ENCODE results near the gene GALNT10. TPM values are rescaled to one million over a fixed set of nuclear protein-coding genes. Genes with fewer than 3 reads are reported as not detected.

GALNT10 gene
- polyA plus RNA-seq, 2 of the 4 experiments (the other 2 are of a cell fraction): 110 to 156 TPM

DNA sequence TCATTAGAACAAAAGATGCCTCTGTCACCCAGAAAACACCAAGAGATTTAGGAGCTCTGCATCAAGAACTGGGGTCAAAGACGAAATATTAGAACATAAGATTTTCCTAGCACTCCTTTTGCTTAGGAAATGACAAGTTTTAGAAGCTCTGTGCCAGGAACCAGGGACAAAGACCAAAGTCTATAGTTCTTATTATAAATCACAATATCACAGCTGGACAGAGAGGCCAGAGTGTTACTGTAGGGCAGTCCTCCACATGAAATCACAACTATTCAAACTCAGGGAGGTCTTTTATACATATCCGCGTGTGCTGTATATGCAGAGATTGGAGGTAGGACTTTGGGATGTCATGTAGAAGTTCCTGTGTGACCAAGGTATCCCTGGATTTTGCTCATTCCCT, 138.5 kb downstream of the GALNT10 start:
- TF ChIP-seq MYC (IDR thresholded peaks at IDR 0.05; ENCODE audit: borderline replicate concordance, low read length): no peak
- Histone ChIP-seq H3K27ac (no peak overlapping the region), H3K4me3 (no peak overlapping the region), H3K4me2 (no peak overlapping the region), H3K9me3 (no peaks in the 10 kb centered on the region), H3K4me1 (no peaks in the 10 kb centered on the region)
- ChIA-PET CTCF (interaction anchor here (1.0 kb wide), 1 partner anchor 257 kb away, joined by 3 read pairs; no protein-coding TSS in a partner anchor), POLR2A (interaction anchor here (0.5 kb wide), 1 partner anchor 349 kb away, joined by 3 read pairs; no protein-coding TSS in a partner anchor)
- 86% methylated on average over 3 of the region's 3 CpGs for WGBS (ENCODE audit: missing lambda C conversion rate)
- FAIRE-seq (no peak), ATAC-seq (no peak; a peak in 1 of 6 replicates), DNase-seq (ENCODE audit: low read depth in 1 of 2, low spot score in 1 of 2) (no peak)

DNA sequence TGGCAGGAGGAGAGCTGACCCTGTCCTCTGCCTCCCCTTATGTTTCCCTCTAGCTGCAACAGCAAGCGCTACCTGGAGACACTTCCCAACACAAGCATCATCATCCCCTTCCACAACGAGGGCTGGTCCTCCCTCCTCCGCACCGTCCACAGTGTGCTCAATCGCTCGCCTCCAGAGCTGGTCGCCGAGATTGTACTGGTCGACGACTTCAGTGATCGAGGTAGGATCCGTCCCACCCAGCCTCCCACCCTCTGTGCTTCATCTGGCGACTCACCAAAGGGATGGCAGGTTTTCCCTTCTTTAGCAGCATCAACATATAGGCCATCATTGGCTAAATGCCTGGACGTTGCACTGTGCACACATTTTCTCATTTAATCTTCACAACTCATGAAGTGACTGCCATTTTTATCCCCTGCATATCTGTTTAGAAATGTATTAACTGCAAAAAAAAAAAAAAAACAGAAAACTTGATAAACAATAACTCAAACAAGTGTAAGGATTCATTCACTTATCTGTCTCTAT, 139.0 kb downstream of the GALNT10 start:
- H3K4me3 ChIP-seq: no peak overlapping the region
- H3K27ac ChIP-seq: no peak overlapping the region
- H3K4me2 ChIP-seq: no peak overlapping the region
- TF ChIP-seq, protein P1, sequence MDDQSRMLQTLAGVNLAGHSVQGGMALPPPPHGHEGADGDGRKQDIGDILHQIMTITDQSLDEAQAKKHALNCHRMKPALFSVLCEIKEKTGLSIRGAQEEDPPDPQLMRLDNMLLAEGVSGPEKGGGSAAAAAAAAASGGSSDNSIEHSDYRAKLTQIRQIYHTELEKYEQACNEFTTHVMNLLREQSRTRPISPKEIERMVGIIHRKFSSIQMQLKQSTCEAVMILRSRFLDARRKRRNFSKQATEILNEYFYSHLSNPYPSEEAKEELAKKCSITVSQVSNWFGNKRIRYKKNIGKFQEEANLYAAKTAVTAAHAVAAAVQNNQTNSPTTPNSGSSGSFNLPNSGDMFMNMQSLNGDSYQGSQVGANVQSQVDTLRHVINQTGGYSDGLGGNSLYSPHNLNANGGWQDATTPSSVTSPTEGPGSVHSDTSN (IDR thresholded peaks at IDR 0.05): no peak
- TF ChIP-seq PHF8 (IDR thresholded peaks at IDR 0.05; ENCODE audit: borderline replicate concordance, low read depth) (no peak), EHMT2 (IDR thresholded peaks at IDR 0.05; ENCODE audit: low read depth) (no peak), ZSCAN20 (CRISPR knock-in tag; IDR thresholded peaks at IDR 0.05) (no peak), CBX8 (IDR thresholded peaks at IDR 0.05) (no peak)
- TF ChIP-seq, protein P2, sequence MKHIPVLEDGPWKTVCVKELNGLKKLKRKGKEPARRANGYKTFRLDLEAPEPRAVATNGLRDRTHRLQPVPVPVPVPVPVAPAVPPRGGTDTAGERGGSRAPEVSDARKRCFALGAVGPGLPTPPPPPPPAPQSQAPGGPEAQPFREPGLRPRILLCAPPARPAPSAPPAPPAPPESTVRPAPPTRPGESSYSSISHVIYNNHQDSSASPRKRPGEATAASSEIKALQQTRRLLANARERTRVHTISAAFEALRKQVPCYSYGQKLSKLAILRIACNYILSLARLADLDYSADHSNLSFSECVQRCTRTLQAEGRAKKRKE (CRISPR knock-in tag; IDR thresholded peaks at IDR 0.05; ENCODE audit: low read depth): no peak
- ChIA-PET POLR2A (interaction anchor here (0.5 kb wide), 1 partner anchor 348 kb away, joined by 3 read pairs; no protein-coding TSS in a partner anchor), CTCF (interaction anchor here (1.0 to 1.1 kb wide), 2 partner anchors 25 to 257 kb away, joined by 3 read pairs; no protein-coding TSS in a partner anchor)
- DNase-seq (ENCODE audit: low read depth in 1 of 2, low spot score in 1 of 2) (no peak), FAIRE-seq (no peak), ATAC-seq (no peak; a peak in 2 of 6 replicates)
- H3K9me3 ChIP-seq: no peaks in the 10 kb centered on the region
- WGBS (ENCODE audit: missing lambda C conversion rate): 90% methylated on average over 14 of the region's 14 CpGs
- no peaks in the 10 kb centered on the region for H3K4me1 ChIP-seq

DNA sequence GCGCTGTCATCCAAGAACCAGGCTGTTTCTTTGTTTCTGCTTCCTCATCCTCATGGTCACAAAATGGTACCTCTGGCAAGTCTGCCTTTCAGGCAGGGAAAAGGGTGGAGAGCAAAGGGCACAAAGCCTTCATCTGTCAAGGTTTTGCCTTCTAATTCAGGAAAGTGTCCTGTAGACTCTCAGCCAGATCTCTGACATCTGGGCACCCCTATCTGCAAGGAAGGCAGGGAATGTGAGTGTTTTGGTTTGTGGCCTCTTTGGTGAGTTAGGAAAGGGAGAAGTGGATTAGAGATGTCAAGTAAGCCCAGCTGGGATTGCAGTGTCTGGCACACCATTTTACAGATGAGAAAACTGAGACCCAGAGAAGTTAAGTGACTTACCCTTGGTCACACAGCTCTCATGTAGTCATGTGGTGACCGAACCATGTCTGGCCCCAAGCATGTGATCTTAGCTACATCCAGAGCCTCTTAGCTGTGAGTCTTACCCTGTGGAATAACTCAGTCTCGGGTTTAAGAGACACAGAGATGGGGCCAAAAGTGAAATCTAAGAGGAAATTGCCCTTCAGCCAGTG, 139.6 kb downstream of the GALNT10 start:
- CTCF ChIA-PET: interaction anchor here (1.1 kb wide), 1 partner anchor 26 kb away, joined by 3 read pairs; no protein-coding TSS in a partner anchor

DNA sequence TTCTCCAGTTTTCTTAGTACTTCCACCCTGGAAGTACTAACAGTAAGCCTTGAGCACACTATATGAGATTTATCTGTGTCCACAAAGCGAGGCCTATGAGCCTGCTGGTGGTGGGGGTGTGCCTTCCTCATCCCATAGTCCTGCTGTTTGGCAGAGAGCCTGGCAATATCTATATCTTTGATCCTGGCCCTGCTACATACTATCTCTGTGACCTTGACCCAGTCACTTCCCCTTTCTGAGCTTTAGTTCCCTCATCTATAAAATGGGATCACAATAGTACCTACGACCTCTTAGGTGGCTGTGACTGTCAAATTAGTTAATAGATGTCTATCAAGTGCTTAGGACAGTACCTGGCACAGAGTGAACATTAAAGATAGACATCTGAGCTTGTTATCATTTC, 140.7 kb downstream of the GALNT10 start:
- TF ChIP-seq PHF8 (IDR thresholded peaks at IDR 0.05; ENCODE audit: borderline replicate concordance, low read depth): no peak
- TF ChIP-seq, protein P3, sequence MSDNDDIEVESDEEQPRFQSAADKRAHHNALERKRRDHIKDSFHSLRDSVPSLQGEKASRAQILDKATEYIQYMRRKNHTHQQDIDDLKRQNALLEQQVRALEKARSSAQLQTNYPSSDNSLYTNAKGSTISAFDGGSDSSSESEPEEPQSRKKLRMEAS (IDR thresholded peaks at IDR 0.05): no peak
- TF ChIP-seq RNF2 (IDR thresholded peaks at IDR 0.05; ENCODE audit: borderline replicate concordance, low read depth): no peak
- TF ChIP-seq JUN (IDR thresholded peaks at IDR 0.05): no peak
- TF ChIP-seq, protein P4, sequence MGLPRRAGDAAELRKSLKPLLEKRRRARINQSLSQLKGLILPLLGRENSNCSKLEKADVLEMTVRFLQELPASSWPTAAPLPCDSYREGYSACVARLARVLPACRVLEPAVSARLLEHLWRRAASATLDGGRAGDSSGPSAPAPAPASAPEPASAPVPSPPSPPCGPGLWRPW (IDR thresholded peaks at IDR 0.05): no peak
- no peak for TF ChIP-seq TP53 (CRISPR knock-in tag; IDR thresholded peaks at IDR 0.05)
- TF ChIP-seq NFE2L2 (conservative IDR thresholded peaks at IDR 0.05; ENCODE audit: low read length): no peak
- TF ChIP-seq NPAS2 (CRISPR knock-in tag; IDR thresholded peaks at IDR 0.05; ENCODE audit: borderline replicate concordance): no peak
- no peak for TF ChIP-seq ZC3H11A (IDR thresholded peaks at IDR 0.05)
- no peak for TF ChIP-seq HDAC2 (IDR thresholded peaks at IDR 0.05)
- no peak for TF ChIP-seq CHD2 (IDR thresholded peaks at IDR 0.05; ENCODE audit: low read length, partially characterized antibody)
- TF ChIP-seq, protein P5, sequence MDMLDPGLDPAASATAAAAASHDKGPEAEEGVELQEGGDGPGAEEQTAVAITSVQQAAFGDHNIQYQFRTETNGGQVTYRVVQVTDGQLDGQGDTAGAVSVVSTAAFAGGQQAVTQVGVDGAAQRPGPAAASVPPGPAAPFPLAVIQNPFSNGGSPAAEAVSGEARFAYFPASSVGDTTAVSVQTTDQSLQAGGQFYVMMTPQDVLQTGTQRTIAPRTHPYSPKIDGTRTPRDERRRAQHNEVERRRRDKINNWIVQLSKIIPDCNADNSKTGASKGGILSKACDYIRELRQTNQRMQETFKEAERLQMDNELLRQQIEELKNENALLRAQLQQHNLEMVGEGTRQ (IDR thresholded peaks at IDR 0.05): no peak
- ATAC-seq: no peak
- H3K4me2 ChIP-seq: no peak overlapping the region
- H3K4me1 ChIP-seq: no peaks in the 10 kb centered on the region
- WGBS (ENCODE audit: missing lambda C conversion rate): 95% methylated on average over 2 of the region's 2 CpGs
- H3K9me3 ChIP-seq: no peaks in the 10 kb centered on the region
- no peak for FAIRE-seq
- no peak for DNase-seq (ENCODE audit: low read depth in 1 of 2, low spot score in 1 of 2)
- CTCF ChIA-PET: interaction anchor here (1.0 to 1.6 kb wide), 4 partner anchors 9 to 74 kb away, joined by 3 to 9 read pairs (median 3); no protein-coding TSS in a partner anchor
- H3K27ac ChIP-seq: no peak overlapping the region
- POLR2A ChIA-PET: no interaction called here
- H3K4me3 ChIP-seq: no peak overlapping the region

More for the DNA sequence above, 139.6 kb downstream of the GALNT10 start:
- H3K4me2 ChIP-seq: no peak overlapping the region
- H3K4me3 ChIP-seq: no peak overlapping the region
- WGBS (ENCODE audit: missing lambda C conversion rate): 91% methylated on average over 3 of the region's 3 CpGs
- no peaks in the 10 kb centered on the region for H3K4me1 ChIP-seq
- H3K27ac ChIP-seq: no peak overlapping the region
- DNase-seq (ENCODE audit: low read depth in 1 of 2, low spot score in 1 of 2) (no peak), ATAC-seq (no peak), FAIRE-seq (no peak)
- H3K9me3 ChIP-seq: no peaks in the 10 kb centered on the region
- POLR2A ChIA-PET: no interaction called here
- TF ChIP-seq MYC (IDR thresholded peaks at IDR 0.05; ENCODE audit: borderline replicate concordance, low read length) (no peak), POLR2AphosphoS2 (conservative IDR thresholded peaks at IDR 0.05; ENCODE audit: low read length) (no peak), TFCP2L1 (CRISPR knock-in tag; IDR thresholded peaks at IDR 0.05) (no peak), PHF8 (IDR thresholded peaks at IDR 0.05; ENCODE audit: borderline replicate concordance, low read depth) (no peak), NPAS2 (CRISPR knock-in tag; IDR thresholded peaks at IDR 0.05; ENCODE audit: borderline replicate concordance) (no peak), MAFK (IDR thresholded peaks at IDR 0.05; ENCODE audit: partially characterized antibody) (no peak), NR3C1 (IDR thresholded peaks at IDR 0.05) (no peak), ESRRA (IDR thresholded peaks at IDR 0.05; ENCODE audit: borderline replicate concordance, low read length) (no peak)
- TF ChIP-seq, protein P6, sequence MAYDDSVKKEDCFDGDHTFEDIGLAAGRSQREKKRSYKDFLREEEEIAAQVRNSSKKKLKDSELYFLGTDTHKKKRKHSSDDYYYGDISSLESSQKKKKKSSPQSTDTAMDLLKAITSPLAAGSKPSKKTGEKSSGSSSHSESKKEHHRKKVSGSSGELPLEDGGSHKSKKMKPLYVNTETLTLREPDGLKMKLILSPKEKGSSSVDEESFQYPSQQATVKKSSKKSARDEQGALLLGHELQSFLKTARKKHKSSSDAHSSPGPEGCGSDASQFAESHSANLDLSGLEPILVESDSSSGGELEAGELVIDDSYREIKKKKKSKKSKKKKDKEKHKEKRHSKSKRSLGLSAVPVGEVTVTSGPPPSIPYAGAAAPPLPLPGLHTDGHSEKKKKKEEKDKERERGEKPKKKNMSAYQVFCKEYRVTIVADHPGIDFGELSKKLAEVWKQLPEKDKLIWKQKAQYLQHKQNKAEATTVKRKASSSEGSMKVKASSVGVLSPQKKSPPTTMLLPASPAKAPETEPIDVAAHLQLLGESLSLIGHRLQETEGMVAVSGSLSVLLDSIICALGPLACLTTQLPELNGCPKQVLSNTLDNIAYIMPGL (CRISPR knock-in tag; IDR thresholded peaks at IDR 0.05; ENCODE audit: borderline replicate concordance): no peak
